HK-2 (cell line): ENCODE data around the gene CLNK.

Source experiments
- DNase-seq: peaks from one replicate; pipeline ENCODE4 v3.0.0-alpha.2; 2018; ENCODE audit not compliant: unreplicated experiment

CLNK gene

DNA sequence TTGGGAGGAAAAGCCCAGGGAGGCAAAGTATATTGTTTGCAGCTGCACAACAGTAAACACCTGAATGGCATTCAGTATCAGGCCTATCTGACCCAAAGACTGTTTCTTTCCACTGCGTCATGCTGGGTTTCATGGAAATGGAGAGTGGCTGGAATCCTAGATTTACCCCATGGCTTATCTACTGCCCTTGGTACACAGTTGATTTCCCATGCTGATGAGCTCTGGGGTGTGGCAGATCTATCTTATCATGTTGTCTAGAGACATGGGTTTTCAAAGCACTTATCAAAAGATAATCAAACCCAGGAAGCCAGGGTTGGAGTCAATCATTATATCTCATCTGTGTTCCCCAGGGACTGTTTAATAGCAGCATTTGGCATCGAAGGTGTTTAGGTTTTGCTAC is 72.1 kb downstream of the CLNK start:
- no peak for DNase-seq

DNA sequence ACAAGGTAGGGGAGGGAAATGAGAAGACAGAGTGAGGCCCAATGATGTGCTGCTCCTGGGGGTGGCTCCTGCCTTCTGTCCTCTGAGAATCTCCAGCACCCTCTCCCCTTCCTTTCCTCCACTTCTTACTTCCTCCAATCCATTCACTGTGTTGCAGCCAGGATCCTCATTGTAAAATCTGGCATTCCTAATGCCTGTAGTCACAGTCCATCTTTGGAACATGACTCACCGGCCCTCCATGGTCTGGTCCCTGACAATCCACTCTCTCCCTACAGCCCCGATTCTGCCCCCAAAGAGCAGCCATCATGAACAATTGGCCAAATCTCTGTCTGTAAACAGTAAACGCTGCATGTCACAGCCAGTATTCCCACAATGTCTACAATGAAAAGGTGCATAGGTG is 72.9 kb downstream of the CLNK start:
- peak; percentile 52 for DNase-seq

DNA sequence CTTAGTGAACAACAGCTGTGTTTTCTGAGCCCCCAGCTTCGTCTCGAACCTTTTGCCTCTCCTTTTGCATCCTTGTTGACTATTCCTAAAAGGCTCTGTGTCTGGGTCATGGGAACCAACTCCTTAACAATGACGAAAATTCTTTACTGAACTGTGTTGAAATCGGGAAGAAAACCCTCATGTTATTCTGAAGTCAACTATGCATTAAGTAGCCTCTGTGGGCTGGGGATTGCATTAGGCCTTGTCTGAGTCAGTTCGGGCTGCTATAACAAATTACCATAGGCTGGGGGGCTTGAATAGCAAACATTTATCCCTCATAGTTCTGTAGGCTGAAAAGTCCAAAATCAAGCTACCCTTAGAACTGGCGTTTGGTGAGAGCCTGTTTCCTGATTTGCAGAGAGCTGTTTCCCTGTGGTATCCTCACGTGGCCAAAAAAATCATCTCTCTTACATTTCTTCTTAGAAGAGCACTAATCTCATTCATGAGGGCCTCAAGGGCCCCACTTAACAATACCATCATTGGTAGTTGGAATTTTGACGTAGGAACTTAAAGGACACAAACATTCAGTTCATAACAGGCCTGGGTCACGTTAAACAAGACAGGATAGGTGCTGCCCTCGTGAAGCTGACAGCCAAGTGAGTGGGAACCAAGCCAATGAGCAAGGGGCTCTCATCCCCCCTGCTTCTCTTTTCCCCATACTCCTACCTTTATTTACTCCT is 75.9 kb downstream of the CLNK start:
- DNase-seq = no peak

DNA sequence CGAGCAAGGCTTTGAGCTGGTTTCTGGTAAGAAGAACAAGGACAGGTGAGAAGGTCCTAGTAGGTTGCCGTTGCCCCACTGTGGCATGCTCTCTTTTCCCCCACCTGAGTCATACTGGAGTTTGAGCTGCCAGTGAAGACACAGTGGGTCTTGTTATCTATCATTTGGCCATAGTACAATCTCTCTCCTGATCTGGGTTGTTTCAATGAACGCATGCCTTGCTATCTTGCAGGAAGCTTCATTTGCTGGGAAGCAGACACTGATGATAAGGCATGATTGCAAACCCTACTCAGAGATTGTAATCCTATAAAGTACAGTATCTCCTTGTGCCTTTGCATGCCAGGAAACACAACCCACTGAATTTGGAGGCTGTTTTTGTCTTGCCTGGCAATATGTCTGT is 77.4 kb downstream of the CLNK start:
- DNase-seq = no peak

DNA sequence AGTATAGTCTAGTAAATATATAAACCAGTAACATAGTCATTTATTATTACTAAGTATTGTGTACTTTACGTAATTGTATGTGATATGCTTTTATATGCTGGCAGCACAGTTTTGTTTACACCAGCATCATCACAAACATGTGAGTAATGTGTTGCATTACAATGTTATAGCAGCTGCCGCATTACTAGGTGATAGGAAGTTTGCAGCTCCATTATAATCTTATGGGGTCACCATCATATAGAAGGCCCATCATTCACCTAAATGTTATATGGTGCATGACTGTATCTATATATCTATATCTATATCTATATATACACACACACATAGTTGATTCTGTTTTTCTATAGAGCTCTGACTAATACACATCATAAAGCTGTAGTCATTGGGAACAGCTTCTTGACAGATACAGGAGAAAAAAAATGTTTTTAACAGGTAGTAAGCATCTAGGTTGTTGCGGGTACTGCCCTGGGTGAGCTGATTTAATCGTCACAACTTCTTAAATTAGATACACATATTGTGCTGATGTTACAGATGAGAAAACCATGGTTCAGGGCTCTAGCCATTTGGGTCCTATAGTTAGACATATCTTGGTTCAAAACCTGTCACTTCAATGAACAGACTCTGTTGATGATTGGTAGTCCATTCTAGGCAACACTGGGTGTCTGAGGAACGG is 77.9 kb downstream of the CLNK start:
- no peak for DNase-seq

DNA sequence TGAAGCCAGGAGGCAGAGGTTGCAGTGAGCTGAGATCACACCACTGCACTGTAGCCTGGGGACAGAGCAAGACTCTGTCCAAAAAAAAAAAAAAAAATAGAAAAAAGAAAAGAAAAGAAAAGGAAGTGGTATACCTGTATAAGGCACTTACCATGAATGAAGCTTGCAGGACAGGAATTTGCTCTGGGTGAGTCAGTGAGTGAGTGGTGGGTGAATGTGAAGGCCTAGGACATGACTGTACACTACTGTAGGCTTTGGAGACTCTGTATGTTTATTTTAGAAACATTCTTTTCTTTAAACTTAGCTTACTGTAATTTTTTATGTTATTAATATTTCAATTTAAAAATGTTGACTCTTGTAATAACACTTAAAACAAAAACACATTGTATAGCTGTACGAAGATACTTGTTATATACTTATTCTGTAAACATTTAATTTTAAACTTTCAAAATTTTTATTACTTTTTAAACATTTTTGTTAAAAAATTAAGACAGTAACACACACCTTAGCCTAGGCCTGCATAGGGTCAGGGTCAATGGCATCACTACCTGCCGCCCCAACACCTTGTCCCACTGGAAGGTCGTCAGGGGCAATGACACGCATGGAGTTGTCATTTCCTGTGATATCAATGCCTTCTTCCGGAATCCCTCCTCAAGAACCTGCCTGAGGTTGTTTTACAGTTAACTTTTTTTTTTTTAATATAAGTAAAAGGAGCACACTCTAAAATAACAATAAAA is 78.7 kb downstream of the CLNK start:
- peak; percentile 13 for DNase-seq

DNA sequence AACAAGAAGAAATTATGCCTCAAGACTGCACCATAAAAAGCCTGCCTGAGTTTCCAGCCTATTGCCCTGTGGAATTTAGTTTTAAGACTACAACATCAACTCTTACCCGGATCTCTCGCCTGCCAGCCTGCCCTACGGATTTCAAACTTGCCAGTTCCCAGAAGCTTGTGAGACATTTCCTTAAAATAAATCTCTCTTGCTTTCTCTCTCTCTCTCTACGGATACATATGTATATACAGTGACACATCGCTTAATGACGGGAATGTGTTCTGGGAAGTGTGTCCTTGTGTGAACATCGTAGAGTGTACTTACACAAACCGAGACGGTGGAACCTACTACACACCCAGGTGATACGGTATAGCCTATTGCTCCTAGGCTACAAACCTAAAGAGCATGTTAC is 79.5 kb downstream of the CLNK start:
- no peak for DNase-seq

DNA sequence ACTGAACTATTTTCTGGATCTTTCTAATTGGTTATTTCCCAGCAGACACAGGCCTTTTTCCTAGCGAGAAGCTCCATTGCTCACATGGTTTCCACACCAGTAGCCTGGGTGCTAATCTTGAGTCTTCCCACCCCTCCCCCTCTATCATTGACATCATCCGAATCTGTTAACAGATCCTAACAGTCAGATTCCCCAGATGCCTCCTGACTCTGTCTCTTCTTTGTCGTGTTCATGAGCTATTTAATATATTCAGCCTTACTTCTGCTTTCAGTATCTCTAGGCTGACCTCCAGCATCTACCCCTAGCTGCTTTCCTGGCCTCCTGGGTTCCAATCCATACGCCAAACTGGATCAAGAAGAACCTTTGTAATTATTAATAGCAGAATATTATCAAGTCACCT is 85.0 kb downstream of the CLNK start:
- no peak for DNase-seq

DNA sequence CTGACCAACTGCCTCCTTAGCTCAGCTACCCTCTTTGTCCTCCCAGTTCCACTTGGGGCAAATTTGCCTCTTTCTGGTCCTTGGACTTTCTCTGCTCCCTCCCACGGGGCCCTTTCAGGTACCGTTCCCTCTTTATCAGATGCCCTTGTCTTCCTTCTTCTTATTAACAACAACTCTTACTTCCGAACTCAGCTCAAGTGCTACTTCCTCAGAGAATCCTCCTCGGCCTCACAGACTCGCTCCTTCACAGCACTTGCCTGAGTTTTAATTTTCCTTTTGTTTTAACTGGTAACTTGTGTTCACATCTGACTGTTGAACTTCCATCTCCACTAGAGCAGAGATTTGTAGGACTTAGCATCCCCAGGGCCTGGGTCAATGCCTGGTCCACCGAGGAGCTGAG is 85.7 kb downstream of the CLNK start:
- DNase-seq = no peak

DNA sequence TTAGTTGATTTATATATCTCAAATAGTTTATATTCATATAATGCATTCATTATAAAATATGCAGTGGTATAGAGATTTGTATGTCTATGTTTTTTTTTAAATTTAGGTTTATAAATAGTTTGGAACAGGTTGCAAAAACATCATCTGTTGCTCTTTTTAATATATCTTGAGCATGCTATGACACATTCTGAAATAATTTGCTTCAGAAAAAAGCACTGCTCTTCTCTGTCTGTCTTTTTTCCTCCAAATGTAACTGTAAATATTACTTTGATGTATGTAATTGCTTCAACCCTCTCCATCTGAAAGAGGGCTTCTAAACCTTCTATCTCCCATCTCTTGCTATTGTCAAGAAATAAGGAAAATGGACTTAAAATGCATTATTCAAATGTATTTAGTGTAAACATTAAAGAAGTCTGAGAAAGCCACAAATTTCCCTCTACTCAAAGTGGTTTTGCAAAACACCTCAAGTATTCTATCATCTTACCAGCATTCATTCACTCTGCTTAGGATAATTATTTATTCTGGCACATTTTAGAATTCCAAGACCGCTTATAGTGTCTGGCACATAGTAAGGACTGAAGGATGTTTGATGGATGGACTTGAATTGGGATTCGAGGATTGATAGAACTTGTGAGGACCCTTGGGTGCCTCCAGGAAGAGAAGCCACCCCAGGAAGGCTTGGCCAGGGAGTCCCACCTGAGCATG is 87.8 kb downstream of the CLNK start:
- no peak for DNase-seq

DNA sequence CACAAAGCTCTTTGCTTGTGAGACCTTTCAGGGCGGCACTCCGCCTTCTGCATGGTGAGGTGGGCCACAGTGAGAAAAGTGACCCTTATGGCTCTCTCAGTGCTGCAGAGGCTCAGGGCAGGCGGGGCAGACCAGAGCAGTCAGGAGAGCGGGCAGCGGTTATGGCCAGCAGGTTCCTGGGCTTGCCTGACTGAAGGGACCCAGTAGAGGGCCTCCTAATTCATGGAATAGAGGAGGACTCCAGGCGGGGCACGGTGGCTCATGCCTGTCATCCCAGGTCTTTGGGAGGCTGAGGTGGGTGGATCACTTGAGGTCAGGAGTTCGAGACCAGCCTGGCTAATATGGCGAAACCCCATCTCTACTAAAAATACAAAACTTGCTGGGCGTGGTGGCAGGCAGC is 91.4 kb downstream of the CLNK start:
- no peak for DNase-seq

DNA sequence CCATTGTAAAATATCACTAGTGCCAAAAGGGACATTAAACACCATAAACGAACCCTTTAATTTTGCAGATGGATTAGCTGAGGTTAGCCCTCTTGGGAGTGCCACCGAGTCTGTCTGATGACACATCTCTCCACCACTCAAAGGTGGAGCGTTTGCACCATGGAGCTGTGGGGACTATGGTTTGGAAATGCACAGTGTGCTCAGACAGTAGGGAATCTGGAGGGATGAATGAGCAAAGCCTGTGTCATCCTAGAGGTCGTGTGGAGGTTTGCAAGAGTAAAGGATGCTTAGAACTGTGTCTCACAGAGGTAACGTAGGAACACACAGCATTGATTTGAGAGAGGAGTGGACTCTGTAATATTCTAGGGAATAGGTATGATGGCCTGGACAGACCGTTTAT is 93.7 kb downstream of the CLNK start:
- DNase-seq = no peak

DNA sequence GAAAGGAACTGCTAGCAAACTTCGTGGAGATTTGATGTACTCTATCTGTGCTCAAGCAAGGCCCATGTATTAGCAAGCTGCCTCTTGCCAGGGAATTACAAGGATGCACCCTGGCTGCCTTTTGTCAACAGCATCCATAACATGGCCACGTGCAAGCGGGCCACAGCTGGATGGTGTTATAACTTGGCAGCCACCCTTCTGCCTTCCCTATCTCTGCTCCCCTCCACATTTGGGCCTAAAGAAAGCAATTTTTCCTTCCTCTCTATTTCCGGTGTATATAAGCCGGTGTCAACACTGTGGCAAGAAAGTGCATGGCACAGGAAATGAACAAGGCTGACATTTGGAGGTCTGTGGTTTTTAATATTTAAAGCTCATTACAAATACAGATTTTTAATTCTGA is 94.8 kb downstream of the CLNK start:
- no peak for DNase-seq

DNA sequence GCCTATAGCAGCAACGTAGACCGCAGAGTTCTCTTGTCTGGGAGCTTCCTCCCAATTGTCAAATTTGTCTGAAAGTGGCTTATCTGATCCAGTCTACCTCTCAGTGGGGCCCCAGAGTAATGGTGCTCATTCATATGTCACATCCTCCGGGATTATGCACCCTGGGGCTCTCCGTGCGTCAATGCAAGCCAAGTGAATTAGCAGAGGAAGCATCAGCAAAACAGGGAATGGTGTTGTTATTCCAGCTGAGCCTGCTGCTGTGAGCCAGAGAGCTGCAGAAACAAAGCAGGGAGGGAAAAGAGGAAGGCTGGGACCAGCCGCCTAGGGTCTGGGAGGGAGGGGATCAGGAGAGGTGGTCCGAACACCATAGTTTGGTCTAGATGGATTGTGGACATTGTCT is 95.2 kb downstream of the CLNK start:
- DNase-seq = no peak

DNA sequence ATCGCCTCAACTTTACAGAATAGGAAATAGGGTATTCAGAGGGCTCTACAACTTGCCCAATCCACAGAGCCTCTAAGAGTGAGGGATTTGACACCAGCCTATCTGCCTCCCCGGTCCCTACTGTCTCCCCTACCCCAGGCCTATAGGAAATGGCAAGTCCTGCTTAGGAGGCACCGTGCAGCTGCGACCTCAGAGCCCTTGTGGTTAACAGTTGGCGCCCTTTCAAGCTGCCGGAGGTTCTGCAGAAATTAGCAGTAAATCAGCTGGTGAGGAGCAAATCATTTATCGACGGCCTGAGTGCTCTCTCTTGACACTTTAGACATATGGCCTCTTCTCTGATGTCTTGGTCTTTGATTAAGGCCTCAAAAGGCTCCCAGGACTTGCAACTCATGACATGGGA is 96.9 kb downstream of the CLNK start:
- DNase-seq = no peak

DNA sequence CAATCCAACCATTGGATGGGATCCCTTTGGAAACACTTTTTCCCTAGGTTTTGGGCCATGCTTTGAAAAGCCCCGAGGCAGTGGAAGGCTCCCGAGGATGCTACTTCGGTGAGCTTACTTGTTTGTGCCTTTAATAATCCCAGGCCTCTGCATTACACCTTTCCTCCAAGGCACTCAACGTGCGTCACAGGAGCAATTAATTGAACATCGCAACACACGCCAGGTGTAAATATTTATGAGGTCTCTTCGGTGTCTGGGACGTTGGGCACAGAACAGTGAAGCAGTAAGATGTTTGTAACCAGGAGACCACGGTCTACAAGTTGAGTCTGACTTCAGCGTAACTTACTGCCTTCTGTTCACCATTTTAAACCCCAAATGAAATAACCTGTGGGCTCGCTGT is 97.3 kb downstream of the CLNK start:
- no peak for DNase-seq

DNA sequence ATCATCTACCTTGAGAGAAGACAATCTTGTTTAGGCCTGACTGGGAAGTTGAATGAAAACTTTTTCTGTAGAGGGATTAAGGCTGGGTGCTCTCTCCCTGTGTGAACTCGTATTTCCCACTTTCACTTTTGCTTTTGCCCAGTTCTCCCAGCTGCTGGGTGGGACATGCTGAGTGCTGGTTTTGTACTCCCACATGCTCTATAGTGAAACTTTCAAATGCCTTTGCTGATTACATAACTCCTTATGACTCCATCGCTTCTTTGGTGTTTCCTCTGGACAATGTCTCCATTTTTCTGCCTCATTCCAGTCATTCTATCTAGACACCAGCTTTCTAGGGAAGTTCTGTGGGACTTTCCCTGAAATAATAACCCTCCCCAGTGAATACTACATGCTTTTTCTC is 100.5 kb downstream of the CLNK start:
- no peak for DNase-seq

DNA sequence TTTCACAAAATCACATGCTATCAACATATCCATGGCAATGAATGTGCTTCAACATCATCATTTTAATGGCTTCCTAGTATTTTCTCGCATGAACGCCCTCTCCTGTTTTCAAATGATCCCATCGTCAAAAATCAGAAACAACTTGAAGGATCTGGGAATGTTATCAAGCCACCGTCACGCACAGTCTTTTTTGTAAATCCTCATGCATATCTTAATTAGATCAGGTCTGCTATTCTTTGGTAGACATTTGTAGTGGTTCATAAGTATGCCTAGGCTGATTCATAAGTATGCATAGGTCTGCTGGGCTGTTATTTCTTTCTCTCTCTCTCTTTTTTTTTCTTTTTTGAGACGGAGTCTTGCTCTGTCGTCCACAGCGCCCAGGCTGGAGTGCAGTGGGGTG is 101.6 kb downstream of the CLNK start:
- DNase-seq = no peak

DNA sequence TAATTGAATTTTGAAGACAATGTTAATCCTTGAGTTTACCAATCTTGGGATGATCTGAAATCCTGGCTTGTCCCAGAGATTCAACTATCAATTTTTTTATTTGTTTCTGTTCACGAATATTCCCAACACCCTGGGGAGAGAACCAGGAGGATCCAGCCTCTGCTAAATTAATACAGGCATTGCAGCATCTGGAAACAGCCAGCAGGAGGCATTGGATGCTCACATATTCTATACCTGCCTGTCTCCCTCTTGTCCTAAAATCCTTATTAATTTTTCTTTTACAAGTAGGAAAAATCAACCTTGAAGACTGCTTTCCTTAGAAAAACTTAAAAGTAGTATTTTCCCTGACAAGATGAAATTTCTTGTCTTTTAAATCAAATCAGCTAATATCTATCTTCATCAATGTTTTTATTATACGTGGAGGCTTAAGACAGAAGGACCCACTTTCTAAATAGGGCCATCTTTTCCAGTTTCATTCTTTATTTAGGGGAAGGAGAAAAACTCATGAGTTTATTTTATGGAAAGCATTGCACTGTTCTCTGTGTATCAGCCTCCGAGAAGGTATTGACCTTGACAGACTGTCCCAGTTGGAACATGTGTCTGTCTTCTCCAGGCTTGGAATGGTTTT is 102.4 kb downstream of the CLNK start:
- DNase-seq = peak; percentile 19

DNA sequence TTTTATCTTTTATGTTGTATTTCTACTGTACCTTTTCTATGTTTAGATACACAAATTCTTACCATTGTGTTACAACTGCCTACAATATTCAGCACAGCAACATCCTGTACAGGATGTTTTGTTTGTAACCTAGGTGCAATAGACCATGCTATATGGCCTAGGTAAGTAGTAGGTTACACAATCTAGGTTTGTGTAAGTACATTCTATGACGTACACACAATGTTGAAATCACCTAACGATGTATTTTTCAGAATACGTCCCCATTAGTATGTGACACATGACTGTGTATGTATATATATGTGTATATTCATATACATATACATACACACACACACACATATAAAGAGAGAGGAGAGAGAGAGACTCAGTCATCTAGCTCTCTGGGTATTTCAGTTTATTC is 103.5 kb downstream of the CLNK start:
- no peak for DNase-seq

DNA sequence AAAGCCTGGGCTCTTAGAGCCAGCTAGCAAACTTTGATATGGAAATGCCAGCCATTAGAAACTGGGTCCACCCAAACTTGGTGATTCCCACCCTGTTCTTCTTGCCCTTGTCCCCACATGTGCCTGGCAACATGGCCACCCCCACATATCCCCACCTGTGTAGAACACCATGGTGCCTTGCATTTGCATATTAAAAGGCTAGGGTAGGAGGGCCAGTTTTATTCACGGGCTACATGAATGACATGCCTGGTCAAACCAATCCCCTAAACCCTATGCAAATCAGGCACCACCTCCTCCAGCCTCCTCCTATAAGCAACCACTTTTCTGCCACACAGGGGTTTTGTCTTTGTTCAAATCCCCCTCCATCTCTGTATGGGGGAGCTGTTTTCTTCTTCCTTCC is 104.9 kb downstream of the CLNK start:
- DNase-seq = no peak
